D721Med (cell line): ENCODE measurements around the gene ASH1L.
"Not testable (repeated sequence)": the region's sequence is repeated elsewhere in the genome, so short reads cannot be mapped to it uniquely, and the experiment has no call there.

ENCODE experiments used
- DNase-seq: peaks from one replicate; pipeline ENCODE4 v3.0.0; 2011; ENCODE audit warnings: low spot score; ENCODE audit not compliant: insufficient read length
- FAIRE-seq: peaks from 2 replicates; lab custom pipeline; 2011; peaks lifted over from hg19 to GRCh38; lab: Jason Lieb, UNC
- CTCF ChIP-seq: IDR thresholded peaks from 2 replicates; pipeline ENCODE4 v1.5.1; 2012; ENCODE audit warnings: mild to moderate bottlenecking, control low read depth; ENCODE audit not compliant: insufficient read depth; ENCODE audit errors: missing control alignments

The ASH1L gene

GRCh38 chr1:155569988-155570592, 7.5 kb upstream of the ASH1L start:
- FAIRE-seq (no peak), DNase-seq (no peak)
- TF ChIP-seq CTCF = no peak

- FAIRE-seq, DNase-seq: not testable (repeated sequence)
Measured at GRCh38 chr1:155563377-155564022, 897 bp upstream of the ASH1L start.

DNA sequence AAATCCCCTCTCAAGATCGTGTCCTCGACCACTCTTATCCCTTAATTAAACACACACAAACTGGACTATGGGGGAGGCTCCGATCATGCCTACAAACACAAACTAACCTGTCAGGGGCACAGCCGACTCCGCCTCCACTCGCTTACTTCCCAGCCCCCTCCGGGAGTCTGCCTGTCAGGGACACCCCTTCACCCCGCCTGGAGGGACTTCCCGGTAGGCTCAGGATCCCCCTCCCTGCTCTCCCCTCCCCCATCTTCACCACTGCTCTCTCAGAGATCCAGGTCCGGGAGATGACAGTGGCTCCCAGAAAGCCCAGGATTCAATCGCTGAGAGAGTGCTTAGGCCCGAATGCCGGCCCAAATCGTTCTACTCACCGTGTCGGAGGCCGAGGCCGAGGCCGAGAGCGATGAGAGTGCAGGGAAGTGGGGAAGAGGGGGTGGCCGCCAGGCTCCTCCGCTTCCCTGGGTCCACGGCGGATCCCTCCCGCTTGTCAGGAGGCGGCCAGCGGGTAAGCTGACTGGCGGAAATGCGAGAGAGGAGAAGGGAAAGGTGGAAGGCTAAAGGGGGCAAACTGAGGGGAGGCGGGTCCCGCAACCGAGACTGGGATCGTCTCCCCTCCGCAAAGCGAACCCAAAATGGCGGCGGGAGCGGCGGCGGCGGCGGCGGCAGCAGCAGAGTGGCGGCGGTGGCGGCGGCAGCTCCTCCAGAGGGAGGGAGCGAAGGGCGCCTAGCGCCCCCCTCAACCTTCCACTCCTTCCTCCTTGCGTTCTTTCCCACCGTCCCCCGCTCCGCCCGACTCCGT, 623 bp downstream of the ASH1L start:
- FAIRE-seq = not testable (repeated sequence)

DNA sequence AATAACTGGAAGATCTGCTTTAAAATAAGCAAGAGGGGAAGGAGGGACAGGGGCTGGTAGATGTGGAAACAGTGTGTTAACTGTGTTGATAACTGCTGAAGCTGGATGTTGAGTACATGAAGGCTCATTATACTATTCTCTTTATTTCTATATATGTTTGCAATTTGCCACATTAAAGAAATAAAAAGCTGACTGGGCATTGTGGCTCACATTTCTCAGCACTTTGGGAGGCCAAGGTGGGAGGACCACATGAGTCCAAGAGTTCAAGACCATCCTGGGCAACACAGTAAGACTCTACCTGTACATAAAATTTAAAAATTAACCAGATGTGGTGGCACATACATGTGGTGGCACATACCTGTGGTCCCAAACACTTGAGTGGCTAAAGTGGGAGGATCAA, 6.7 kb downstream of the ASH1L start:
- no peak for TF ChIP-seq CTCF
- FAIRE-seq (no peak), DNase-seq (no peak)

More for the DNA sequence above, 623 bp downstream of the ASH1L start:
- DNase-seq = not testable (repeated sequence)

DNA sequence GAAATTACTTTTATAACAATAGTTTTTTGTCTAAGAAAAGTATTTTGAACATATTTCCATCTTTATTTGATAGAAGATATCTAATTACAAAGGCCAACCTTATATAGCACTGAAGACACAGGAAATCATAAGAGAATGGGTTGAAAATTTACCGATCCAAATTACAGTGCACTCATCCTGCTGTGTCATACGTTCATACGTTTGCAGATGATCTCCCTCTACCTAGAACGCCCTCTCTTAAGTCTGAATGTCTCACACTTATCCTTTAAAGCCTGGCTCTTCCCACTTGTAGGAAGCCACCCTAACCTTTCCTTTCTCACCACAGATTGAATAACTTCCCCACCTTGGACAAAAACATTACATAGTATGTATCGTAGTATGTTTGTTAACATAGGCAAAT, 9.3 kb downstream of the ASH1L start:
- FAIRE-seq (peak; percentile 32), DNase-seq (no peak)
- TF ChIP-seq CTCF = no peak

- TF ChIP-seq CTCF = no peak
Measured at GRCh38 chr1:155548706-155549105, 13.9 kb downstream of the ASH1L start.

GRCh38 chr1:155540000-155540874, 22.4 kb downstream of the ASH1L start:
- TF ChIP-seq CTCF = no peak
- FAIRE-seq = no peak

More at GRCh38 chr1:155548706-155549105, 13.9 kb downstream of the ASH1L start:
- DNase-seq (no peak), FAIRE-seq (no peak)

More at GRCh38 chr1:155540000-155540874, 22.4 kb downstream of the ASH1L start:
- no peak for DNase-seq
